HG03025 (cell line): ENCODE measurements around the gene APOC3.
"Not testable (repeated sequence)": the region's sequence is repeated elsewhere in the genome, so short reads cannot be mapped to it uniquely, and the experiment has no call there.

Experiments used
- ATAC-seq: cut with Tn5 transposase; IDR thresholded peaks from one replicate; pipeline ENCODE4 v1.9.1; 2021; ENCODE audit warnings: mild to moderate bottlenecking, moderate library complexity; ENCODE audit not compliant: unreplicated experiment, low FRiP score

The APOC3 gene

GRCh38 chr11:116801662-116802061 lies 28.0 kb upstream of the APOC3 start:
- not testable (repeated sequence) for ATAC-seq

DNA sequence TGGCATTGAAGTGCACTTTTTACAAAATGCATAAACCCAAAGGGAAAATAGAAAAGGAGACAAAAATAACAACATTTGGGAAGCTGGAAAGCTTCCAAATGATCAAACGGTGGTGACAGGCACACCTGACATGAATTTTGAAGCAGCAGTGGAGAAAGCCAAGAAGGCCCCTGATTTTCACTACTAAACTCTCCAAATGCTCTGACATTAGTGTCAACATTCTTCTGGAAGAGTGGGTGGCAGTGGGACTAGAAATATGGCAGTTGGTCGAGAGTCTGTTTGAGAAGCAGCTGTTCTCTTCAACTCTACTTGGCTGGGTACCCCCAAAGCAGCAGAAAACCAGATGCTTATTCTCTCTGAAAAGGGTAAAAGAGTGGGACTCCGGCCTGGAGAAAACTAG lies 25.7 kb upstream of the APOC3 start:
- no peak for ATAC-seq

DNA sequence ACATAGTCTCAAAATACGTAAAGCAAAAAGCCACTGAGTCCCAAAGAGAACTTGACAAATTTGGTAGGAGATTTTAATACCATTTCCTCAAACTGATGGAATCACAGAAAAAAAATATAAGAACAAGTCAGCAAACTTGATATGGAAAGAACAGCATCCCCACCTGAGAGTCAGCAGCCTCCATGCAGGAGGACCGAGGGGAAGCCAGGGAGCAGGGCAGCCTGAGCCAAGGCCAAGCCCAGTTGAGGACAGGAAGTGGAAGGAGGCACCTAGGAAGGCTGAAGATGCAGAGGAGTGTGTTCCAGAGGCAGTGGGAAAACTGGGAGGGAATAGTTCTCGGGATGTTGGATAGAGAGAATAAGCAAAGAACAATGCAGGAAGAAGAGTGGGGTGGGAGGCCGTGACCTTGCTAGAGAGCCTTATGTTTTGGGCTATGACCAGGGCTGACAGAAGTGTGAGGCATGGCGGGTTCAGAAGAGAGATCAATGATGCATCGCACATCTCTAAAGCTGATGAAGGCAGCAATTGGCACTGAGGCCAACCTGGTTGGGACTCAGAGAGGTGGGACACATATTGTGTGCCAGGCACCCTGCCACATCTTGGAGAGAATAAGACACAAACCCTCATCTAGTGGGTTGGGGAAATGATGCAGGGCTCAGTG lies 22.0 kb upstream of the APOC3 start:
- ATAC-seq = no peak

DNA sequence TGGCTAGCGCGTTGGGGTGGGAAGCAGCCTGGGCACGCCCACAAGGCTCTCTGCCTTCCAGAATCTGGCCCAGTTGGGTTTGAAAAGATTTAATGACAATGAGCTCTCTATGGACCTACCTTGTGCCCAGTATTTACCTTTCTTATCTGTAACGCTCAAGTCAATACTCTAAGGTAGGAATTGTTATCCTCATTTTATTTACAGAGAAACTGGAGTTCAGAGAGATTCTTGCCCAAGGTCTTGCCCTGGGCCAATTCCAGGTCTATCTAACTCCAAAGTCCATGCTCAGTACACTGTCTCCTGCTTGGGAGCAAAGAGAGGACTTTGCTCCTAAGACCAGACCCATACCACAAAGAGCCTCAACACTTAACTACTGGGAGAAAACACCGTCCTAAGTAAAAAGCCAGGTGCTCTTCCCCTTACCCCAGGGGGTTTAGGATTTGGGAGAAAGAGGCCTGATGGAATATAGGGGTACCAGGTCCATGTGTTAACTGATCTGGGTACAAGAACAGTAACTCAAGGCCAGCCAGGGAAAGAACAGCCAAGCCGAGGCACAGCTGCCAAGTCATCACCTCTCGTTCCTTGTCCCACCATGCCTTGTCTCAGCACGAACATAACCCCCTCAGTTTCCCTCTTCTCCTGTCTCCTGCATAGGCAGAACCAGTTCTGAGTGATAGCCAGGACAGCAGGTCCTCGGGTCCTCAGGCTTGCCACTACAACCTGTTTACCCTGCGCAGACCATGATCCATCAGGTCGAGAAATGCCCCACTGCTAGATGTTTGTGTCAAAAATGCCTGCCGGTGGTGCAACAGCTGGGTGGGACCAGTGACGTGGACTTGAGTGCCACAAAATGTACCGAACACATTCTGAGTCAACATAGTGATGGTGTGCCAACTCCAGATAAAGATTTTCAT lies 21.2 kb upstream of the APOC3 start:
- ATAC-seq = no peak

DNA sequence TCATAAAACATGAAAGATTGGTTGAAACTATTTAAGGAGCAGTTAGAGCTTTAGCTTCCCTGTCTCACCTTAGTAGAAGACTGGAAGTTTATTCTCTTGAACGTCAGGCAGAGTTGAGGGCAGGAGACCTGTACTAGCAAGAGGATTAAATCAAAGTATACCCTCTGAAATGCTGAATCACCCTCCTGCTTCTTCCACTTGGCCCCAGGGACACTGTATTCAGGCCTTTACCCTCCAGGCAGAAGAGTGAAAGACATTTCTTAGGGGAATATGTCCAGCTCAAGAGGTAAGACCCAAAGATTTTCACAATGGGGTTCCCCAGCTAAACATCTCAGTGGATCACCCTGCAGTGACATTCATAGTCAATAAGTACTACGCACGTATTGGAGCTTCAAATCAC lies 18.5 kb upstream of the APOC3 start:
- no peak for ATAC-seq

DNA sequence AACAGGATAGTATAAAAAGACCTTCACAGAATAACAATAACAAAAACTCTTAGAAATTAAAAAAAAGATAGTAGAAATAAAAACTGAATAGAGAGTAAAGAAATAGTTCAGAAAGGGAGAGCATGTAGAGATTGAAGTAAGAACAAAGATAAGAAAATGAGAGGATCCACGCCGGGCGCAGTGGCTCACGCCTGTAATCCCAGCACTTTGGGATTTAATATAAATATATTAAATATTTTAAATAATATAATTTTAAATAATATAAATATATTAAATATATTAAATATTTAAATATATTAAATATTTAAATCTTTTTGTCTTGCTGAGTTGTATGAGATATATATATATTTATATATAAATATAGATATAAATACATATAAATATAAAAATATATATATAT lies 17.6 kb upstream of the APOC3 start:
- no peak for ATAC-seq

GRCh38 chr11:116813170-116813569 lies 16.5 kb upstream of the APOC3 start:
- no peak for ATAC-seq

- ATAC-seq = no peak
Measured at GRCh38 chr11:116813781-116814471, 15.8 kb upstream of the APOC3 start.

- no peak for ATAC-seq
Measured at GRCh38 chr11:116814502-116814901, 15.2 kb upstream of the APOC3 start.

DNA sequence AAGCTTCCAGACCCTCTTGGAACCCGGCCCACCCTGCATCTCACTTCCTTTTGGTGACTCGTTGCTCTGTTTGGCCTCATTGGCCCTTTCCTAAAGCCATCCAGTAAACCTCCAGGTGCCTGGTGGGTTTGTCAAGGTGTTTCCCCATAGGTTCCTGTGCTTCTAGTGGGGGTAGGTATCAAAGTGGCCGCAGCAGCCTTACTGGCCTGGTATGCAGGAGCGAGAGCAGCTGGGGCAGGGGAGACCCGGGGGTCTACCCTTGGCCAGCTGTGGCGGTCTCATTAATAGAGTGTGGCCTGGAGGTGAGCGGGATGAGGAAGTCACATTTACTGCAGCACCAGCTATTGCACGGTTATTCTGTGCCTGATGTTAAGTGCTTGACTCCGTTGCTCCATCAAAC lies 10.7 kb upstream of the APOC3 start:
- no peak for ATAC-seq

GRCh38 chr11:116821050-116821918 lies 8.4 kb upstream of the APOC3 start:
- ATAC-seq = no peak

DNA sequence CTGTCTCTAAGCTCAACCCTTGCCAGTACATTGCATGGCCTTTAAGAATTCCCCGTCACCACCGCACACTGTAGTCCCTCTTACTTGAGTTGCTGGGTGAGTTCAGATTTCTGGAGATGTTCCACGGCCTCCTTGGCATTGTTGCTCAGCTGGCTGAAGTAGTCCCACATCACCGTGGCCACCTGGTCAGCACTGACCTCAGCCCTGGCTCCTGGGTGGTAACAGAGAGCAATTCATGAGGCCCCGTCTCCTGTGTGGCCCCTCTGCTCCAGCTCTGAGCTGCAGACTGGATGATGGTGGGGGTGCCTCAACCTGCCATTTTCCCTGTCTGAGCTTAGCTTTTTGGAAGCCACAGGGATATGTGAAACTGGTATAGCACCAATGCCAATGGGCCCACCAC lies 7.1 kb upstream of the APOC3 start:
- no peak for ATAC-seq

GRCh38 chr11:116823031-116823843 lies 6.5 kb upstream of the APOC3 start, which contains the start of gene APOA4:
Gene APOA4, minus strand, starts transcription at chr11:116823304. Its CDS starts 113 bp downstream, at chr11:116823191.
- ATAC-seq = no peak

DNA sequence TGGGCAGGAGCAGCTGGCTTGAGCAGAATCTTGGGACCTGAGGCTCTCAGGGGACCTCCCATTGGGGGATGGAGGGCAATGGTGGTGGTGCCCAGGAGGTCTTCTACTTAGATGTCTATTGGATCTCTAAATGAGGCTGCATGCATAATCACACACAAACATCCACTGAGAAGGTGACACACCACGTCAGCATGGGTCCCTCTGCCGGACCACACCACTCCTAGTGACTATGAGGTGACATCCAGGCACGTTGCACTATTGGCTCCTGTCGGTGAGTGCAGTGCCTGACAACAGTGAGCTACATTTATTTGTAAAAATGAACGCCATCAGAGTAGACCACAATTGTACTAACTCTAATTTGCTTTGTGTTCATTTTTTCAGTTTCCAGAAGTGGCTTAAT lies 4.3 kb upstream of the APOC3 start:
- no peak for ATAC-seq

GRCh38 chr11:116825854-116826750 lies 3.6 kb upstream of the APOC3 start:
- ATAC-seq = no peak

DNA sequence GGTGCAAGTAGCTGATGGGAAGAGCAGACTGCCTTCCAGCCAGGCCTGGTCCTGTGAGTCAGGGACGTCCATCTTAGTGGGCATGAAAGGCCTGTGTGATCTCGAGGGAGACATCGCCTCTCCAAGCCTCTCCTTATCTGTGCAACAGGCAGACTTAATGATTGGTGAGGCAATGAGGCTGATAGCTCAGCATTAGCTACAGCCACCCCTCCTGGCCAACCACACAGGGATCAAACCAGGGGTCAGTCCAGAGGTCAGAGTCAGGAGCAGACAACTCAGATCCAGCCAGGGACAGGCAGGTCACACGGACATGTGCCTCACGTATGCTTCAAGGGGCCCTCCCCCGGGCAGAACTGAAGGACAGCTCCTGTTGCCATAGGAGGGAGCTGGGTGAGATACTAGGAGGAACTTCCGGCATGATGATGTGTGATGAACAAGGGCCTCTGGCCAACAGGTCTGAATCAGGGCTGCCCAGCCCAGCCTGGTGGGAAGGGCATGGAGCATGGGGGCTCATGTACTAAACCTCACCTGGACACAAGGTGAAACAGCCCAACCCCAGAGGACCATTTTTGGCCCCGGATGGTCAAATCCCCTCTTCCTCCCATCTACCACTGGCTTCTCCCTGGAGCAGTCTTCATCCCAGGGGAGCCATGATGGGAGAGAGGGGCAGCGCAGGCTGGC lies 2.8 kb upstream of the APOC3 start:
- no peak for ATAC-seq

GRCh38 chr11:116827461-116827860 lies 2.2 kb upstream of the APOC3 start:
- no peak for ATAC-seq
